ENCODE measurements around the gene STAU1.

GRCh38 chr20:49233226-49233625 lies 45.1 kb upstream of the STAU1 start:
- TF ChIP-seq HOXA3 (CRISPR knock-in tag; IDR thresholded peaks at IDR 0.05) (no peak), POLR2A (IDR thresholded peaks at IDR 0.05; ENCODE audit: insufficient read depth in 1 of 2, low read depth in 2 of 2, low read length in 2 of 2) (no peak), EZH2 (conservative IDR thresholded peaks at IDR 0.05; ENCODE audit: low read depth, low read length) (no peak), SP1 (IDR thresholded peaks at IDR 0.05) (no peak), SP1 (CRISPR knock-in tag; IDR thresholded peaks at IDR 0.05) (no peak), ZBTB26 (CRISPR knock-in tag; IDR thresholded peaks at IDR 0.05; ENCODE audit: borderline replicate concordance) (no peak), PPARG (CRISPR knock-in tag; conservative IDR thresholded peaks at IDR 0.05) (no peak), ZNF12 (CRISPR knock-in tag; IDR thresholded peaks at IDR 0.05) (no peak), HNRNPL (IDR thresholded peaks at IDR 0.05; ENCODE audit: low read depth, low read length) (no peak)
